Measurements from ENCODE around the gene PTN.

PTN gene

GRCh38 chr7:137331378-137331777 lies 12.2 kb downstream of the PTN start:
- H3K79me2 ChIP-seq (ENCODE audit: insufficient read depth, low read length) = no peaks in the 10 kb centered on the region
- TF ChIP-seq EZH2 (IDR thresholded peaks at IDR 0.05; ENCODE audit: borderline replicate concordance, low read depth, low read length, severe bottlenecking) = no peak
- no peak for TF ChIP-seq CTCF (IDR thresholded peaks at IDR 0.05; ENCODE audit: borderline replicate concordance, extremely low read depth, low read length, poor library complexity, severe bottlenecking)
- no peak overlapping the region for H3K27ac ChIP-seq (ENCODE audit: low read length)
- H3K4me3 ChIP-seq (ENCODE audit: low read depth in 1 of 2, low read length in 2 of 2) = no peak overlapping the region
- no peaks in the 10 kb centered on the region for H3K4me1 ChIP-seq (ENCODE audit: insufficient read depth, low read length)
- no peak overlapping the region for H2AFZ ChIP-seq (ENCODE audit: low read depth, low read length)
- H3K27me3 ChIP-seq (ENCODE audit: insufficient read depth, low read length, poor library complexity) = no peaks in the 10 kb centered on the region
- no peak overlapping the region for H3K9ac ChIP-seq (ENCODE audit: low read depth, low read length)
- H3K9me3 ChIP-seq (ENCODE audit: insufficient read depth, low read length, severe bottlenecking) = no peaks in the 10 kb centered on the region
- DNase-seq (no peak), ATAC-seq (ENCODE audit: insufficient read depth, low read depth) (no peak)
- H3K36me3 ChIP-seq (ENCODE audit: insufficient read depth, low read length) = no peaks in the 10 kb centered on the region
- H4K20me1 ChIP-seq (ENCODE audit: insufficient read depth, low read length) = no peaks in the 10 kb centered on the region
- no peak overlapping the region for H3K4me2 ChIP-seq (ENCODE audit: insufficient read depth, low read length)

DNA sequence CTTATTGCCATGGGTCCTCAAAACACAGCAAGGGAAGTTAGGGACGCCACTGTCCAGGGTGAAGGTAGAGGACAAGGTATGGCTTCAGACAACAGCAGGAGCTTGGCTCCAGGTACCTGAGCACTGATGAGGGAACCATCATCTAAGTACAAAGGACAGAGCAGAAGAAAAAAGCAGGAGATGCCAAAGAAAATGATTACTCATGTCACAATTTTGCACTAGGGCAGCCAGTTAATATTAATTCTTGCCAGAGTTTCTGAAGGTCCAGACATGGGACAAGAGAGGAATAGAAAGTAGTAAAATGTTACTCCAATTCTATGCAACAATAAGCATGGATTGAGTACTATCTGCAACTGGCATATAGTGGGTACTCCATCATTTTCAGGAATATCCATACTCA lies 14.1 kb downstream of the PTN start:
- Histone ChIP-seq H2AFZ (ENCODE audit: low read depth, low read length) (no peak overlapping the region), H3K4me3 (ENCODE audit: low read depth in 1 of 2, low read length in 2 of 2) (no peak overlapping the region), H3K4me1 (ENCODE audit: insufficient read depth, low read length) (no peaks in the 10 kb centered on the region), H4K20me1 (ENCODE audit: insufficient read depth, low read length) (no peaks in the 10 kb centered on the region), H3K9me3 (ENCODE audit: insufficient read depth, low read length, severe bottlenecking) (no peaks in the 10 kb centered on the region), H3K79me2 (ENCODE audit: insufficient read depth, low read length) (no peaks in the 10 kb centered on the region), H3K27ac (ENCODE audit: low read length) (no peak overlapping the region), H3K4me2 (ENCODE audit: insufficient read depth, low read length) (no peak overlapping the region), H3K27me3 (ENCODE audit: insufficient read depth, low read length, poor library complexity) (no peaks in the 10 kb centered on the region), H3K9ac (ENCODE audit: low read depth, low read length) (no peak overlapping the region), H3K36me3 (ENCODE audit: insufficient read depth, low read length) (no peaks in the 10 kb centered on the region)
- no peak for DNase-seq
- no peak for ATAC-seq (ENCODE audit: insufficient read depth, low read depth)
- no peak for TF ChIP-seq EZH2 (IDR thresholded peaks at IDR 0.05; ENCODE audit: borderline replicate concordance, low read depth, low read length, severe bottlenecking)
- TF ChIP-seq CTCF (IDR thresholded peaks at IDR 0.05; ENCODE audit: borderline replicate concordance, extremely low read depth, low read length, poor library complexity, severe bottlenecking) = no peak

- Histone ChIP-seq H3K4me1 (ENCODE audit: insufficient read depth, low read length) (no peaks in the 10 kb centered on the region), H3K4me3 (ENCODE audit: low read depth in 1 of 2, low read length in 2 of 2) (no peak overlapping the region), H3K9ac (ENCODE audit: low read depth, low read length) (no peak overlapping the region), H3K79me2 (ENCODE audit: insufficient read depth, low read length) (no peaks in the 10 kb centered on the region), H3K9me3 (ENCODE audit: insufficient read depth, low read length, severe bottlenecking) (no peaks in the 10 kb centered on the region), H3K4me2 (ENCODE audit: insufficient read depth, low read length) (no peak overlapping the region), H3K27ac (ENCODE audit: low read length) (no peak overlapping the region), H2AFZ (ENCODE audit: low read depth, low read length) (no peak overlapping the region), H3K36me3 (ENCODE audit: insufficient read depth, low read length) (no peaks in the 10 kb centered on the region), H4K20me1 (ENCODE audit: insufficient read depth, low read length) (no peaks in the 10 kb centered on the region), H3K27me3 (ENCODE audit: insufficient read depth, low read length, poor library complexity) (no peaks in the 10 kb centered on the region)
- no peak for ATAC-seq (ENCODE audit: insufficient read depth, low read depth)
- no peak for TF ChIP-seq CTCF (IDR thresholded peaks at IDR 0.05; ENCODE audit: borderline replicate concordance, extremely low read depth, low read length, poor library complexity, severe bottlenecking)
- TF ChIP-seq EZH2 (IDR thresholded peaks at IDR 0.05; ENCODE audit: borderline replicate concordance, low read depth, low read length, severe bottlenecking) = no peak
- no peak for DNase-seq
Measured at GRCh38 chr7:137328373-137329120, 15.0 kb downstream of the PTN start.

Measured in DND-41 (cell line).